ENCODE results near the gene RAB31.
A peak's percentile ranks its signal among the peaks of the same experiment; 100 is the strongest.

Gene RAB31

GRCh38 chr18:9792565-9793245 is 84.6 kb downstream of the RAB31 start:
- peak; percentile 32 for DNase-seq (ENCODE audit: low spot score)

GRCh38 chr18:9796011-9796410 is 87.9 kb downstream of the RAB31 start:
- no peak for DNase-seq (ENCODE audit: low spot score)

GRCh38 chr18:9796935-9797549 is 88.9 kb downstream of the RAB31 start:
- no peak for DNase-seq (ENCODE audit: low spot score)

GRCh38 chr18:9802175-9803062 is 94.3 kb downstream of the RAB31 start:
- no peak for DNase-seq (ENCODE audit: low spot score)

- no peak for DNase-seq (ENCODE audit: low spot score)
Measured at GRCh38 chr18:9803063-9803697, 95.1 kb downstream of the RAB31 start.

- DNase-seq (ENCODE audit: low spot score): no peak
Measured at GRCh38 chr18:9803698-9804516, 95.8 kb downstream of the RAB31 start.

GRCh38 chr18:9804517-9805104 is 96.5 kb downstream of the RAB31 start:
- DNase-seq (ENCODE audit: low spot score): no peak

- DNase-seq (ENCODE audit: low spot score): no peak
Measured at GRCh38 chr18:9806905-9807304, 98.8 kb downstream of the RAB31 start.

GRCh38 chr18:9808295-9809241 is 100.5 kb downstream of the RAB31 start:
- no peak for DNase-seq (ENCODE audit: low spot score)

- no peak for DNase-seq (ENCODE audit: low spot score)
Measured at GRCh38 chr18:9809697-9810096, 101.6 kb downstream of the RAB31 start.

- no peak for DNase-seq (ENCODE audit: low spot score)
Measured at GRCh38 chr18:9810299-9810698, 102.2 kb downstream of the RAB31 start.

- DNase-seq (ENCODE audit: low spot score): no peak
Measured at GRCh38 chr18:9810994-9811705, 103.0 kb downstream of the RAB31 start.

GRCh38 chr18:9811978-9812377 is 103.9 kb downstream of the RAB31 start:
- no peak for DNase-seq (ENCODE audit: low spot score)

GRCh38 chr18:9814431-9814830 is 106.3 kb downstream of the RAB31 start:
- no peak for DNase-seq (ENCODE audit: low spot score)

GRCh38 chr18:9817286-9817685 is 109.2 kb downstream of the RAB31 start:
- no peak for DNase-seq (ENCODE audit: low spot score)

- no peak for DNase-seq (ENCODE audit: low spot score)
Measured at GRCh38 chr18:9817725-9818422, 109.8 kb downstream of the RAB31 start.

- DNase-seq (ENCODE audit: low spot score): no peak
Measured at GRCh38 chr18:9818423-9818734, 110.3 kb downstream of the RAB31 start.

GRCh38 chr18:9820127-9820526 is 112.0 kb downstream of the RAB31 start:
- no peak for DNase-seq (ENCODE audit: low spot score)

- no peak for DNase-seq (ENCODE audit: low spot score)
Measured at GRCh38 chr18:9820719-9821118, 112.6 kb downstream of the RAB31 start.
